Measurements from ENCODE around the gene CCDC116. TPM values are rescaled to one million over a fixed set of nuclear protein-coding genes. Genes with fewer than 3 reads are reported as not detected.

The CCDC116 gene
- total RNA-seq, 2 donors from 2014 or later = 0.27 to 3.1 TPM

- Histone ChIP-seq H3K27me3 (replicated peaks; ENCODE audit: insufficient read depth) (no peaks in the 10 kb centered on the region), H3K4me3 (no peak overlapping the region), H3K4me1 (replicated peaks) (peaks cover 11% of the 10 kb centered on the region), H3K27ac (no peak overlapping the region), H3K36me3 (no peaks in the 10 kb centered on the region), H3K9me3 (no peaks in the 10 kb centered on the region)
- TF ChIP-seq CTCF (IDR thresholded peaks at IDR 0.05) (no peak), POLR2A (IDR thresholded peaks at IDR 0.05) (no peak), POLR2AphosphoS5 (IDR thresholded peaks at IDR 0.05) (no peak)
- no peak for DNase-seq (ENCODE audit: low spot score)
- intact Hi-C loops (cut with DNase I) = no loop called here
- WGBS = 72% methylated on average over 17 of the region's 17 CpGs
These were observed 10.3 kb upstream of the CCDC116 start for GRCh38 chr22:21622011-21622918.

GRCh38 chr22:21622919-21623647, 9.5 kb upstream of the CCDC116 start:
- Histone ChIP-seq H3K4me1 (replicated peaks) (peaks cover 11% of the 10 kb centered on the region), H3K36me3 (no peaks in the 10 kb centered on the region), H3K9me3 (no peaks in the 10 kb centered on the region), H3K4me3 (no peak overlapping the region), H3K27me3 (replicated peaks; ENCODE audit: insufficient read depth) (no peaks in the 10 kb centered on the region), H3K27ac (peak overlapping the region in 1 of 2 donors; percentile 38)
- 57% methylated on average over 23 of the region's 23 CpGs for WGBS
- intact Hi-C loops (cut with DNase I) = no loop called here
- DNase-seq (ENCODE audit: low spot score) = no peak
- TF ChIP-seq POLR2AphosphoS5 (IDR thresholded peaks at IDR 0.05) (no peak), CTCF (IDR thresholded peaks at IDR 0.05) (no peak), POLR2A (IDR thresholded peaks at IDR 0.05) (no peak)

GRCh38 chr22:21623648-21623970, 9.0 kb upstream of the CCDC116 start:
- WGBS = 33% methylated on average over 6 of the region's 7 CpGs
- TF ChIP-seq POLR2A (IDR thresholded peaks at IDR 0.05) = no peak
- no peak for TF ChIP-seq CTCF (IDR thresholded peaks at IDR 0.05)
- no peak for TF ChIP-seq POLR2AphosphoS5 (IDR thresholded peaks at IDR 0.05)
- Histone ChIP-seq H3K9me3 (no peaks in the 10 kb centered on the region), H3K4me1 (replicated peaks) (peaks cover 15% of the 10 kb centered on the region), H3K27me3 (replicated peaks; ENCODE audit: insufficient read depth) (no peaks in the 10 kb centered on the region), H3K27ac (peak overlapping the region in 1 of 2 donors; percentile 38), H3K4me3 (no peak overlapping the region), H3K36me3 (no peaks in the 10 kb centered on the region)
- intact Hi-C loops (cut with DNase I) = no loop called here
- no peak for DNase-seq (ENCODE audit: low spot score)

DNA sequence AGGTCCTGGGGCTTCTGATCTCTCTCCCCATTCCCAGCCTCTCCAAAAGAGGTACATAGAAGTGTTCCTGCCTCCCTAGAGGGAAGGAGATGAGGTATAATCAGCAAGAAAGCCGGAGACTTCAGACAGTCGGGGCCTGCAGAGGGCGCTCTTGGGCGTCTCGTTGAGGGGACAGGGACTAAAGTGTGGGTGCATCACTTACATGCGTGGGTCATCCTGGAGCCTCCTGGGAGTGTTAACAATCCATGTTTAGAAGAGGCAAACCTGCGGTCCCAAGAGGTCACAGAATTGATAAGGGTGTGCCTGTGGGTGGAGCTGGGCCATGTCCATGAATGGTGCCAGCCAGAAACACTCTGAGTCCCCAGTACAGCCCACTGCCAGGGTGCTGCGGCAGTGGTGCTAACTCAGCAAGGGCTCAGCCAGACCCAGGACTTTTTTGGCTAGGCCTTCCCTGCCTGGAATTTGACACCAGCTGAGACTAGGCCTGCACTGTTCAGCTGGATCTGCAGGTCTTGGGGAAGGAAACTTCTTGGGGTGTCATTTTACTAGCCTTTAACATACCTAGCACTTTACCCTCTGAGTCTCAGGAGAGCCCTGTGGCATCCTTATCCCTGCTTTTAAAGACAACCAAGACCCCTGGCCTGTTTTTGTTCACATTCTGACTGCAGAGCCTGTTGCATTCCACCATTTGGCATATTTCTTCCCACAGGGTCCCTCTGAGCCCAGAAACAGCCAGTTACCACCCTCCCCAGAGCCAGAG, 8.3 kb upstream of the CCDC116 start:
- peak; percentile 36 for DNase-seq (ENCODE audit: low spot score)
- Histone ChIP-seq H3K27me3 (replicated peaks; ENCODE audit: insufficient read depth) (no peaks in the 10 kb centered on the region), H3K27ac (no peak overlapping the region), H3K9me3 (no peaks in the 10 kb centered on the region), H3K36me3 (no peaks in the 10 kb centered on the region), H3K4me3 (no peak overlapping the region), H3K4me1 (replicated peaks) (peaks cover 19% of the 10 kb centered on the region)
- intact Hi-C loops (cut with DNase I) = no loop called here
- TF ChIP-seq POLR2A (IDR thresholded peaks at IDR 0.05) = no peak
- peak; percentile 11 for TF ChIP-seq POLR2AphosphoS5 (IDR thresholded peaks at IDR 0.05)
- TF ChIP-seq CTCF (IDR thresholded peaks at IDR 0.05) = peak in 1 of 4 experiments; percentile 7
- WGBS = 32% methylated on average over 8 of the region's 8 CpGs

All from prostate gland (tissue), 2 donors.